GM19099 (cell line): ENCODE measurements around the gene CACNA1G.

Experiments
- POLR2A ChIP-seq: IDR thresholded peaks from 3 replicates; pipeline ENCODE4 v1.6.1; 2011; ENCODE audit warnings: low read depth; ENCODE audit not compliant: insufficient read length; ENCODE audit errors: extremely low read depth

CACNA1G gene

DNA sequence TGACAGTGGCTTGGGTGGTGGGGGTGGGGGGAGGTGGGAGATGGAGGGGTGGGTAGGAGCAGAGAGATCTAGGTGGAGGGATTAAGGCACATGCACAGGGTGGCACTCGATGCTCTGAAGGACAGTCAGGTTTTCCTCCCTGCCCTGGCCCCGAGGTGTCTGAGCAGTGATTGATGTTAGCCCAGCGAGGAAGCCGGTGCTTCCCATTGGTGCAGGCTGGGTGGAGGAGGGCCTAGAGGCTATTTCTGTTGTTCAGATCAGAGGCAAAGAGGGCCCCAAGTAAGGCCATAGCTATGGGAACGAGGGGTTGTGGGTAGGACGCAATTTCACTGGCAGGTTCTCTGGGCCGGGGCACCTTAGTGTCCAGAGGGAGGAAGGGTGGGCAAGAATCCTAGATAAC, 23.1 kb downstream of the CACNA1G start:
- TF ChIP-seq POLR2A, result no peak

- no peak for TF ChIP-seq POLR2A
Observed at GRCh38 chr17:50584116-50584515, 23.6 kb downstream of the CACNA1G start.

- TF ChIP-seq POLR2A, result no peak
Observed at GRCh38 chr17:50584749-50585148, 24.2 kb downstream of the CACNA1G start.

- no peak for TF ChIP-seq POLR2A
Observed at GRCh38 chr17:50585346-50585745, 24.8 kb downstream of the CACNA1G start.

DNA sequence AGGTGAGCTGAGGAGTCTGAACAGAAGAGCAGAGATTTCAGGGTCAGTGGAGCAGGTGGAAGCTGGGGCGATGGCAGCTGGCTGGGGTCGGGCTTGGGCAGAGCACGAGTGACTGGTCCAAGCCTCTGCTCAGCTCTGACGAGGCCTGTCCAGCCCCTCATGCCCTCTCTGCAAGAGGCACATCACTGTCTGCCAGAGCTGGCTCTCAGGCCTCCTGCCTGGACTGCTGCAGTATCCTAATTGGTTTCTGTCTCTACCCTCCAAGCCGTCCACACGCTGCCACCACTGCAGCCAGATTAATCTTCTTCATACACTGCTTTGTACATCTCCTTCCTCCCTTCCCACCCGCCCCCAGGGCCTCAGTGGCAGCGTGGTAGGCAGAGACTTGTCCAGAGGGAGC, 25.4 kb downstream of the CACNA1G start:
- TF ChIP-seq POLR2A, result no peak

GRCh38 chr17:50586421-50587247, 26.1 kb downstream of the CACNA1G start:
- TF ChIP-seq POLR2A, result no peak

DNA sequence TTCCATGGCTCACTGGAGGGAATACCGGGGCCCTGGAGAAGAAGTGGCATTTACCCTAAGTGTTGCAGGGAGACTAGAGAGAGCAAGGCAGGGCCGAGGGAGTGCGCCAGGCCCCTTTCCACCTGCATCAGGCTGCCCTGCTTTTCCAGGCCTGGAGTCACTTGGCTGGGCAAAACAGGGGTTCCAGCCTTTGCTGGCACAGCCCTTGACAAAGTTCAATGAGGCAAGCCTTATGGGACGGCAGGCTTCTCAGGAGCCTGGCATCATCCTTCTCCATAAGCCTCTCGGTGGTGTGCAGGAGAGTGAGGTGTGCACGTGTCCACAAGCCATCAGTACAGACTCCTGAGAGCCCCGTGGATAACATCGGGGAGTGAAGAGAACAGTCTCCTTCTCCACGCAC, 27.1 kb downstream of the CACNA1G start:
- TF ChIP-seq POLR2A, result no peak

GRCh38 chr17:50588391-50589049, 28.0 kb downstream of the CACNA1G start:
- TF ChIP-seq POLR2A, result no peak

DNA sequence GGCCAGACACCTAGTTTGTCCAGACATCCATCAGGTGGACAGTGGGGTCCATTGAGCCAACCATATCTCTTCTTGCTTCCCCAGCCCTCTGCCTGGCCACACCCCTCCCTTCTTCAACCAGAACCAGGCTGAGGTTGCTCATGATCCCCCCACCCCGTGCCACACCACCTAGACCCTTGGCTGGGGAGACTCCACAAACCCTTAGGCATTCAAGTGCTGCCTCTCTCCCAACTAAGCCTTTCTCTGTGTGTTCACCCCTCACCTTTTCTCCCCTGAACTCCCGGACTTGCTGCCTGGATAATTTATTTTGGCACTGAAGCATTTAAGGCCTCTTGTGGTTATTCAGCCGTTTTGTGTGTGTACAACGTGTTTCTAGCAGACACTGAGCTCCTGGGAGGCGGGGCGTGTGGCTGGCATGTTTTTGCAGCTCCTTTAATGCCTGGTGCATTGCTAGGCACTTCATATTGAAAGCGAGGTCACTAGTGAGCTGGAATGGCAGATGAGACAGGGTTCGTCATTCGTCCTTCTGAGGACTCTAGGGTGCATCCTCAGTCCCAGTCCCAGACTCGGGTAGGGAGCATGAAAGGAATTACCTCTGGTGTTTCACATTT, 28.7 kb downstream of the CACNA1G start:
- no peak for TF ChIP-seq POLR2A

- TF ChIP-seq POLR2A, result no peak
Observed at GRCh38 chr17:50590946-50591737, 30.6 kb downstream of the CACNA1G start.

DNA sequence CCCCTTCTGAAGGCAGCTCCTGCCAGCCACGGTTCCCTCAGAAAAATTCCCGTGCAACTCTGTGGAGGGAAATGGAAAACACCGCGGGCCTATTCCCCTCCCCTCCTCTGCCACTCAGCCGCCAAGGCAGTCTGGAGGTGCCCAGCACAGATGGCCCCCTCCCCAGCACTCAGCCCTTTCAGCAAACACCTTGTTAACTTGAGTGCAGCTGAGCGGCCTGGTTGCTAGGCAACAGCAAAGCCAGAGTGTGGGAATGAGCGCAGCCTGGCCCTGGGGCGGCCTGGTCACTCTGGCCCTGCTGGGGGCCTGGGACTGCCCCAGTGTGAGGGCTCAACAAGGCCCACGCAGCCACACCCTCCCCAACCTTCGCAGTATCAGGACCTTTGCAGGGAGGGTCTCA, 32.8 kb downstream of the CACNA1G start:
- TF ChIP-seq POLR2A, result no peak

GRCh38 chr17:50594128-50594823, 33.8 kb downstream of the CACNA1G start:
- no peak for TF ChIP-seq POLR2A

GRCh38 chr17:50594892-50595291, 34.4 kb downstream of the CACNA1G start:
- TF ChIP-seq POLR2A, result no peak

DNA sequence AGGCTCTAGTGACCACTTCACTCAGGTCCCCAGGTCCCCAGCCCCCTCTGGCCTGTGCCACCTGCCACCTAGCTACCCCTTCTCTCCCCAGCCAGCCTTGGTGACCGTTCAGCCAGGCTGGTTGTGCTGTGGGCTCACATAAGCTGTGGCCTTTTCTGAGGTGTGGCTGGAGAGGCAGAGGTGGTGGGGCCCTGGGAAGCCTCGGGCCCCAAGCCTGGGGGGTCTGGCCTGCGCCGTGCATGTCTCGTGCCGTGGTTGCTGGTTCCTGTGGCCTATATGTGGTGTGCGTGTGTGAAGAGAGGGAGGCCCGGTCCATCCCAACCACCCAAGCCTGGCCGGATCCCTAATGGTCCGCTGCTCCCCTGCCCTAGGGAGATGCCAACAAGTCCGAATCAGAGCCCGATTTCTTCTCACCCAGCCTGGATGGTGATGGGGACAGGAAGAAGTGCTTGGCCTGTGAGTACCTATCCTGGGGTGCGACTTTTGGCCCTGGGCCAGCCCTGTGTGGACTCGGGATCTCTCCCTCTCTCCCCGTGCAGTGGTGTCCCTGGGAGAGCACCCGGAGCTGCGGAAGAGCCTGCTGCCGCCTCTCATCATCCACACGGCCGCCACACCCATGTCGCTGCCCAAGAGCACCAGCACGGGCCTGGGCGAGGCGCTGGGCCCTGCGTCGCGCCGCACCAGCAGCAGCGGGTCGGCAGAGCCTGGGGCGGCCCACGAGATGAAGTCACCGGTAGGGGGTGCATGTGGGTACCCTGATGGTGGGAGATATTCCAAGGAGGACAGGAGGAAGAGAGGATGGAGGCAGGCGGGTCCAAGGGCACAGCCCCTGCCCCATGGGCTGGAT, 35.9 kb downstream of the CACNA1G start:
- no peak for TF ChIP-seq POLR2A
